IMR-90 (cell line): ENCODE measurements around the gene C21orf91. TPM values are rescaled to one million over a fixed set of nuclear protein-coding genes. Genes with fewer than 3 reads are reported as not detected.

Experiments used
- ATAC-seq: fragments of 200-7000 bp; cut with Tn5 transposase; 2 replicates; pipeline ENCODE4 v1.9.1; 2020; ENCODE audit warnings: low read depth, mild to moderate bottlenecking, moderate library complexity
- BruUV-seq: library from RNA; stranded (reverse); fragments of 400-500 nt; replicated peaks from 2 replicates; lab custom pipeline; 2021; lab: Mats Ljungman, UMichigan
- CTCF ChIA-PET: fragments of 300-600 bp; formaldehyde crosslinking; extraction: SDS; loops from one replicate; lab custom pipeline; 2021; ENCODE audit warnings: antibody characterized with exemption; lab: Yijun Ruan, JAX
- POLR2A ChIA-PET: fragments of 300-600 bp; sonication (Branson Sonifier 250); formaldehyde crosslinking; loops from one replicate; lab custom pipeline; 2022; ENCODE audit warnings: antibody characterized with exemption; ENCODE audit not compliant: unreplicated experiment; lab: Charles Lee
- DNase-seq: peaks from one replicate; pipeline ENCODE4 v3.0.0; 2013
- H2AFZ ChIP-seq: replicated peaks from 2 replicates; pipeline ENCODE3; 2013; ENCODE audit warnings: low read length, mild to moderate bottlenecking; ENCODE audit not compliant: poor library complexity
- H2AK5ac ChIP-seq: 2 replicates; pipeline ENCODE4 v1.6.1; 2013; ENCODE audit warnings: low read depth, low read length, inconsistent platforms
- H2AK9ac ChIP-seq: replicated peaks from 2 replicates; pipeline ENCODE3; 2013; ENCODE audit warnings: mild to moderate bottlenecking, low read depth, low read length, moderate library complexity; ENCODE audit not compliant: poor library complexity
- H2BK120ac ChIP-seq: 2 replicates; pipeline ENCODE4 v1.6.1; 2013; ENCODE audit warnings: low read depth, low read length, inconsistent platforms
- H2BK15ac ChIP-seq: 3 replicates; pipeline ENCODE4 v1.6.1; 2013; ENCODE audit warnings: low read depth, low read length, inconsistent platforms
- H2BK20ac ChIP-seq: 2 replicates; pipeline ENCODE4 v1.6.1; 2013; ENCODE audit warnings: low read depth, mild to moderate bottlenecking, inconsistent platforms, low read length, moderate library complexity
- H2BK5ac ChIP-seq: 2 replicates; pipeline ENCODE4 v1.6.1; 2013; ENCODE audit warnings: mild to moderate bottlenecking, low read depth, low read length, inconsistent platforms; ENCODE audit not compliant: poor library complexity, severe bottlenecking
- H3K14ac ChIP-seq: replicated peaks from 2 replicates; pipeline ENCODE4 v1.6.1; 2013; ENCODE audit warnings: low read depth, low read length, inconsistent platforms
- H3K18ac ChIP-seq: 2 replicates; pipeline ENCODE4 v1.6.1; 2013; ENCODE audit warnings: low read depth, low read length, control low read depth
- H3K23ac ChIP-seq: 2 replicates; pipeline ENCODE4 v1.6.1; 2013; ENCODE audit warnings: low read depth, low read length, inconsistent platforms
- H3K27ac ChIP-seq: 2 replicates; pipeline ENCODE4 v1.5.1; 2013; ENCODE audit warnings: mild to moderate bottlenecking, control low read depth, low read length; ENCODE audit not compliant: insufficient read depth
- H3K27me3 ChIP-seq: 2 replicates; pipeline ENCODE4 v1.6.1; 2013; ENCODE audit warnings: low read length; ENCODE audit not compliant: control insufficient read depth, insufficient read depth
- H3K36me3 ChIP-seq: 2 replicates; pipeline ENCODE4 v1.6.1; 2013; ENCODE audit warnings: low read length, mixed read lengths; ENCODE audit not compliant: control insufficient read depth, insufficient read depth
- H3K4ac ChIP-seq: 2 replicates; pipeline ENCODE4 v1.6.1; 2013; ENCODE audit warnings: low read depth, low read length, inconsistent platforms
- H3K4me1 ChIP-seq: 2 replicates; pipeline ENCODE4 v1.6.1; 2013; ENCODE audit warnings: low read length, mixed read lengths; ENCODE audit not compliant: control insufficient read depth, insufficient read depth
- H3K4me2 ChIP-seq: 2 replicates; pipeline ENCODE4 v1.6.1; 2013; ENCODE audit warnings: low read depth, mild to moderate bottlenecking, control low read depth, low read length, moderate library complexity
- H3K4me3 ChIP-seq: 2 replicates; pipeline ENCODE4 v1.5.1; 2013; ENCODE audit warnings: low read depth, mild to moderate bottlenecking, control low read depth, low read length, moderate library complexity; ENCODE audit not compliant: insufficient read depth
- H3K56ac ChIP-seq: 2 replicates; pipeline ENCODE4 v1.6.1; 2013; ENCODE audit warnings: low read length, inconsistent platforms; ENCODE audit not compliant: insufficient read depth; ENCODE audit errors: extremely low read depth
- H3K79me1 ChIP-seq, 2 experiments: 2 replicates each; pipeline ENCODE4 v1.6.1; 2013; ENCODE audit warnings: low read length in 2 of 2, inconsistent platforms in 1 of 2, low read depth in 1 of 2
- H3K9ac ChIP-seq: 2 replicates; pipeline ENCODE4 v1.6.1; 2013; ENCODE audit warnings: low read depth, low read length, control low read depth
- H3K9me1 ChIP-seq: 2 replicates; pipeline ENCODE4 v1.6.1; 2013; ENCODE audit warnings: low read length, inconsistent platforms; ENCODE audit not compliant: insufficient read depth
- H3K9me3 ChIP-seq: 2 replicates; pipeline ENCODE4 v1.6.1; 2013; ENCODE audit warnings: low read length; ENCODE audit not compliant: control insufficient read depth, insufficient read depth
- H4K20me1 ChIP-seq: 2 replicates; pipeline ENCODE4 v1.6.1; 2013; ENCODE audit warnings: low read length, inconsistent platforms; ENCODE audit not compliant: insufficient read depth
- H4K5ac ChIP-seq: 2 replicates; pipeline ENCODE4 v1.6.1; 2013; ENCODE audit warnings: mild to moderate bottlenecking, low read depth, low read length, control low read depth
- H4K8ac ChIP-seq, 2 experiments: 2 replicates each; pipeline ENCODE4 v1.6.1; 2013; ENCODE audit warnings: low read depth in 2 of 2, low read length in 2 of 2, control low read depth in 1 of 2, inconsistent platforms in 1 of 2
- H4K91ac ChIP-seq: 2 replicates; pipeline ENCODE4 v1.6.1; 2013; ENCODE audit warnings: low read depth, low read length, inconsistent platforms; ENCODE audit not compliant: insufficient read depth
- BHLHE40 ChIP-seq: fragments of 150-350 bp; IDR thresholded peaks from 2 replicates; pipeline ENCODE4 v1.6.1; 2016; ENCODE audit warnings: mild to moderate bottlenecking, low read depth, low read length
- MAZ ChIP-seq: IDR thresholded peaks from 2 replicates; pipeline ENCODE4 v1.6.1; 2012; ENCODE audit warnings: low read depth, mild to moderate bottlenecking, low read length, improper control_type of control experiment, moderate library complexity, borderline replicate concordance
- MXI1 ChIP-seq: IDR thresholded peaks from 2 replicates; pipeline ENCODE4 v1.6.1; 2012; ENCODE audit warnings: low read depth, mild to moderate bottlenecking, low read length, moderate library complexity, borderline replicate concordance
- NFE2L2 ChIP-seq: fragments of 150-350 bp; IDR thresholded peaks from 2 replicates; pipeline ENCODE4 v1.6.1; 2016; ENCODE audit warnings: low read depth, mild to moderate bottlenecking, low read length
- RAD21 ChIP-seq: IDR thresholded peaks from 2 replicates; pipeline ENCODE4 v1.6.1; 2012; ENCODE audit warnings: low read length, improper control_type of control experiment
- RCOR1 ChIP-seq: IDR thresholded peaks from 2 replicates; pipeline ENCODE4 v1.6.1; 2012; ENCODE audit warnings: mild to moderate bottlenecking, low read length, improper control_type of control experiment; ENCODE audit not compliant: insufficient replicate concordance
- USF2 ChIP-seq: fragments of 150-350 bp; IDR thresholded peaks from 2 replicates; pipeline ENCODE4 v1.6.1; 2017; ENCODE audit warnings: mild to moderate bottlenecking, antibody characterized with exemption, low read length, low read depth
- WGBS, 2 experiments: methylation state at CpG; one replicate each; pipeline versions ENCODE4 v1.1.5 to v1.1.7; 2013; ENCODE audit warnings: missing lambda C conversion rate in 2 of 2; ENCODE audit not compliant: insufficient read length in 1 of 2; ENCODE audit errors: extremely low coverage in 2 of 2; 5-methylcytosine and 5-hydroxymethylcytosine counted together
- dilution Hi-C: fragments of 300-500 bp; cut with HindIII; formaldehyde crosslinking; loops from one replicate; pipeline ENCODE4 v1.14.3; 2018; ENCODE audit warnings: low sequenced_read_pairs; ENCODE audit not compliant: unreplicated experiment
- in situ Hi-C: fragments of 300-500 bp; cut with MboI; formaldehyde crosslinking; loops from 3 replicates; pipeline ENCODE4 v1.14.3; 2019; ENCODE audit warnings: low sequenced_read_pairs, inconsistent platforms, mixed read lengths
- intact Hi-C: fragments of 100-400 bp; cut with micrococcal nuclease; formaldehyde crosslinking; loops from 2 replicates; pipeline ENCODE4 v1.10.0; 2022
- polyA plus RNA-seq, 3 experiments: library from polyadenylated mRNA; depleted of rRNA; stranded (reverse); fragments of >200 nt; gene quantifications; 2 replicates each; pipeline ENCODE4 v1.2.3, GENCODE V29; 2012; ENCODE audit warnings: low replicate concordance in 1 of 3
- total RNA-seq: library from RNA; depleted of rRNA; stranded (reverse); fragments of >200 nt; gene quantifications from 2 replicates; pipeline ENCODE4 v1.2.3, GENCODE V29; 2012
- TF ChIP-seq, protein P1 (sequence below): conservative IDR thresholded peaks from 2 replicates; pipeline ENCODE4 v1.5.1; 2012; ENCODE audit warnings: mild to moderate bottlenecking, low read depth, low read length, improper control_type of control experiment

C21orf91 gene
- total and polyA plus RNA-seq, 2 of the 4 experiments (the other 2 are of a cell fraction) = 3.7 to 9.3 TPM

DNA sequence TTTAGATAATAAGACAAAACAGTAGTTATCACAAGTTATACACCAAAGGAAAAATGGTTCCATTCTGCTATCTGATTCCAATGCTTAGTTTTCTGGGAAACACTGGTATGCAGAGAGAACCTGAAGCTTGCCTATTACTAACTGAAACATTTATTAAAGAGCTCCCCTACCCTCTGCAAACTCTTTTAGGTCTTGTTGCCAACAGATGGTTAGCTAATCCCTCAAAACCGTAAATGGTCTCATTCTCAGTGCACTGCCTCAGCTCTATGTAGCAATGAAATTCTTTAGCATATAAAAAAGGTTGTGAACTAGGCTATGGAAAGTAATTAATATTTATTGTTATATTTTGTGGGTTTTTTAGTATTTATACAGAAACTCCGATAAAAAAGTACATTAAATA, 20.4 kb downstream of the C21orf91 start:
- Histone ChIP-seq H2AK9ac (no peak overlapping the region), H3K4me1 (peaks cover 2% of the 10 kb centered on the region), H3K14ac (no peak overlapping the region), H3K56ac (no peak overlapping the region), H2BK15ac (no peak overlapping the region), H3K18ac (no peak overlapping the region), H3K27me3 (no peaks in the 10 kb centered on the region), H3K4ac (no peak overlapping the region), H4K8ac (no peak overlapping the region), H2AFZ (no peak overlapping the region), H3K4me2 (no peak overlapping the region), H3K9me1 (no peaks in the 10 kb centered on the region), H2BK120ac (no peak overlapping the region), H3K4me3 (no peak overlapping the region), H4K91ac (no peak overlapping the region), H3K79me1 (peaks cover 7 to 8% of the 10 kb centered on the region in 2 experiments), H3K27ac (no peak overlapping the region), H3K23ac (no peak overlapping the region), H2AK5ac (no peak overlapping the region), H3K36me3 (no peaks in the 10 kb centered on the region; the same call in none of the 2 replicates), H4K20me1 (no peaks in the 10 kb centered on the region), H4K5ac (no peak overlapping the region), H3K9ac (no peak overlapping the region), H2BK5ac (no peak overlapping the region), H3K9me3 (no peaks in the 10 kb centered on the region), H2BK20ac (no peak overlapping the region)
- ChIA-PET POLR2A (no interaction called here), CTCF (interaction anchor here (1.5 kb wide), 1 partner anchor 127 kb away, joined by 4 read pairs; no protein-coding TSS in a partner anchor)
- dilution Hi-C loops (no loop called here), in situ Hi-C loops (no loop called here), intact Hi-C loops (no loop called here)
- ATAC-seq = no peak
- no CpG with 5 or more reads among the region's 2 CpGs for WGBS, 2 experiments
- DNase-seq = no peak
- TF ChIP-seq NFE2L2 (no peak), USF2 (no peak), MXI1 (no peak), BHLHE40 (no peak), MAZ (no peak), RAD21 (no peak), RCOR1 (no peak)
- TF ChIP-seq, protein P1, sequence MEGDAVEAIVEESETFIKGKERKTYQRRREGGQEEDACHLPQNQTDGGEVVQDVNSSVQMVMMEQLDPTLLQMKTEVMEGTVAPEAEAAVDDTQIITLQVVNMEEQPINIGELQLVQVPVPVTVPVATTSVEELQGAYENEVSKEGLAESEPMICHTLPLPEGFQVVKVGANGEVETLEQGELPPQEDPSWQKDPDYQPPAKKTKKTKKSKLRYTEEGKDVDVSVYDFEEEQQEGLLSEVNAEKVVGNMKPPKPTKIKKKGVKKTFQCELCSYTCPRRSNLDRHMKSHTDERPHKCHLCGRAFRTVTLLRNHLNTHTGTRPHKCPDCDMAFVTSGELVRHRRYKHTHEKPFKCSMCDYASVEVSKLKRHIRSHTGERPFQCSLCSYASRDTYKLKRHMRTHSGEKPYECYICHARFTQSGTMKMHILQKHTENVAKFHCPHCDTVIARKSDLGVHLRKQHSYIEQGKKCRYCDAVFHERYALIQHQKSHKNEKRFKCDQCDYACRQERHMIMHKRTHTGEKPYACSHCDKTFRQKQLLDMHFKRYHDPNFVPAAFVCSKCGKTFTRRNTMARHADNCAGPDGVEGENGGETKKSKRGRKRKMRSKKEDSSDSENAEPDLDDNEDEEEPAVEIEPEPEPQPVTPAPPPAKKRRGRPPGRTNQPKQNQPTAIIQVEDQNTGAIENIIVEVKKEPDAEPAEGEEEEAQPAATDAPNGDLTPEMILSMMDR = no peak
- no TSS peak for BruUV-seq
